ENCODE results near the gene TERT.

TERT gene

DNA sequence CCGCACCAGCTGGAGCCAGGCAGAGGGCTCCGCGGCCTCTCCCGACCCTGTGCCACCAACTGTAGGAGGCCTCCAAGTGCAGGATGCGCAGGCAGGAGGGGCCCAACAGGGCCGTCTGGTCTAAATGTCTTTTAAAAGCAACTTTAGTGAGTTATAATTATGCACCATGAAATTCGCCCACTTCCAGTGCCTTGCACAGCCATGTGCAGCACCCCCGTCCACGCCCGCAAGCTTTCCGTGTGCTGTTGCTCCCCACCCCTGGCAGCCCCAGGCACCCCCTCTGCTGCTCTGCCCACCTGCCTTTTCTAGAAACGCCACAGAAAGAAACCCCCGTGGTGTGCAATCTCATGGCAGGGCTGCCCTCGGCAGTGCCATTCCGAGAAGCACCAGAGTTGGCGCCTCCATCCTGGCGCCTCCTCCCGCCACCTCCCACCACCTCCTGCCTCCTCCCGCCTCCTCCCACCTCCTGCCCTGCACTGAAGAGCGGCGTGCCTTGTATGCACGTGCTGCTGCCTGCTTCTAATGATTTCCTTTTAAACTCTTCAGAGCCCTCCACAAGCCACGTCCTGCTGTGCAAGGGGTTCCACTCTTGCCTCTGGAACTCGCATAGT lies 77.2 kb downstream of the TERT start:
- H3K27me3 ChIP-seq (ENCODE audit: insufficient read depth, low read length, poor library complexity, severe bottlenecking), result no peaks in the 10 kb centered on the region
- no peak overlapping the region for H2AFZ ChIP-seq (ENCODE audit: low read length)
- H3K9ac ChIP-seq (ENCODE audit: low read depth, low read length, poor library complexity, severe bottlenecking), result peak overlapping the region; percentile 61
- no peaks in the 10 kb centered on the region for H3K79me2 ChIP-seq (ENCODE audit: insufficient read depth, low read length)
- no peaks in the 10 kb centered on the region for H3K36me3 ChIP-seq (ENCODE audit: insufficient read depth, low read length)
- peaks cover 16% of the 10 kb centered on the region for H3K4me1 ChIP-seq (ENCODE audit: insufficient read depth, low read length, poor library complexity, severe bottlenecking)
- H3K4me2 ChIP-seq (ENCODE audit: low read depth, low read length, poor library complexity, severe bottlenecking), result peak overlapping the region; percentile 60
- no peaks in the 10 kb centered on the region for H3F3A ChIP-seq (ENCODE audit: low read depth)
- TF ChIP-seq, protein P1, sequence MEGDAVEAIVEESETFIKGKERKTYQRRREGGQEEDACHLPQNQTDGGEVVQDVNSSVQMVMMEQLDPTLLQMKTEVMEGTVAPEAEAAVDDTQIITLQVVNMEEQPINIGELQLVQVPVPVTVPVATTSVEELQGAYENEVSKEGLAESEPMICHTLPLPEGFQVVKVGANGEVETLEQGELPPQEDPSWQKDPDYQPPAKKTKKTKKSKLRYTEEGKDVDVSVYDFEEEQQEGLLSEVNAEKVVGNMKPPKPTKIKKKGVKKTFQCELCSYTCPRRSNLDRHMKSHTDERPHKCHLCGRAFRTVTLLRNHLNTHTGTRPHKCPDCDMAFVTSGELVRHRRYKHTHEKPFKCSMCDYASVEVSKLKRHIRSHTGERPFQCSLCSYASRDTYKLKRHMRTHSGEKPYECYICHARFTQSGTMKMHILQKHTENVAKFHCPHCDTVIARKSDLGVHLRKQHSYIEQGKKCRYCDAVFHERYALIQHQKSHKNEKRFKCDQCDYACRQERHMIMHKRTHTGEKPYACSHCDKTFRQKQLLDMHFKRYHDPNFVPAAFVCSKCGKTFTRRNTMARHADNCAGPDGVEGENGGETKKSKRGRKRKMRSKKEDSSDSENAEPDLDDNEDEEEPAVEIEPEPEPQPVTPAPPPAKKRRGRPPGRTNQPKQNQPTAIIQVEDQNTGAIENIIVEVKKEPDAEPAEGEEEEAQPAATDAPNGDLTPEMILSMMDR (conservative IDR thresholded peaks at IDR 0.05; ENCODE audit: low read length), result peak; percentile 30
- TF ChIP-seq EZH2phosphoT487 (IDR thresholded peaks at IDR 0.05; ENCODE audit: borderline replicate concordance), result no peak
- H3K4me3 ChIP-seq (ENCODE audit: low read length, poor library complexity, severe bottlenecking), result peak overlapping the region; percentile 20
- no peaks in the 10 kb centered on the region for H3K9me3 ChIP-seq (ENCODE audit: insufficient read depth, low read depth, low read length)
- H3K9me2 ChIP-seq (replicated peaks; ENCODE audit: low read depth, low read length), result no peaks in the 10 kb centered on the region
- H4K20me1 ChIP-seq (ENCODE audit: insufficient read depth, low read length, poor library complexity, severe bottlenecking), result no peaks in the 10 kb centered on the region

DNA sequence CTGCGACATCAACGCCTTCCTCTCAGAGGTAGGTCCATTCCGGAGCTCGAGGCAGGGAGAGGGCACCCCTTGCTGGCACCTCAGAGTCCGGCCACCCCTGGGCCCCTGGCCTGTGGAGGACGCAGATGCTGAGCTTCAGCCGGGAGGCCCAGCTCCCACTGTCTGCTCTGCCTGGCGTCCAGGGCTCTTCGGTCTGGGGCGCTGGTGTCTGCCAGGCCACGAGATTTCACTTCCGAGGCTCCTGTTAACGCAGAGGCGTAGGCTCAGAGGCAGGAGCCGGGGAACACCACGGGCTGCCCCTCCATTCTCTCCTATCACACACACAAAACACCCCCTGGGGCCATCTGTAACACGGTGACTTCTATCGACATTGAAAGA lies 78.0 kb downstream of the TERT start:
- no peak overlapping the region for H3K4me3 ChIP-seq (ENCODE audit: low read length, poor library complexity, severe bottlenecking)
- TF ChIP-seq, protein P1 (conservative IDR thresholded peaks at IDR 0.05; ENCODE audit: low read length), result no peak
- no peaks in the 10 kb centered on the region for H3K27me3 ChIP-seq (ENCODE audit: insufficient read depth, low read length, poor library complexity, severe bottlenecking)

DNA sequence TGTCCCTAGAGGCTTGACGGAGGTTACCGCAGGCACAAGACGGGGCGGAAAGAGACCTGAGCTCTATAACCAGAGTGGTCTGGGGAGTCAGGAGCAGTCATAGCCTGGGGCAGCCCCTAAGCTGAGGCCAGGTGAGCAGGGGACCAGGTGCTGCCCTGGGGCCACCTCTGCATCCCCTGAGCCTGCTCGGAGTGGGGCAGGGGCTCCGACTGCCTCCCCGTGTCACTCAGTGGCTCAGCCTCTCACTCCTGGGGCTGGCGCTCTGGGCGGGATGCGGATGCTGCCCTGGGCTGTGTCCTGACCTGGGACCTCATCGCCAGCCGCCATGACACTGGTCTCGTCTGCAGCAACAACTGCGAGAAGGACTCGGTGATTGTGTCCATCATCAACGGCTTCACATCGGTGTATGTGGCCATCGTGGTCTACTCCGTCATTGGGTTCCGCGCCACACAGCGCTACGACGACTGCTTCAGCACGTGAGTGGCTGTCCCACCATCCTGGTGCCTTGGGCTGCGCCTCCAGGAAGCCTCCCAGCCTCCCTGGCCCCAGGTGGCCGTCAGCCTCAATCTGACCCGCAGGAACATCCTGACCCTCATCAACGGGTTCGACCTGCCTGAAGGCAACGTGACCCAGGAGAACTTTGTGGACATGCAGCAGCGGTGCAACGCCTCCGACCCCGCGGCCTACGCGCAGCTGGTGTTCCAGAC lies 78.5 kb downstream of the TERT start:
- no peaks in the 10 kb centered on the region for H3K79me2 ChIP-seq (ENCODE audit: insufficient read depth, low read length)
- H3K9ac ChIP-seq (ENCODE audit: low read depth, low read length, poor library complexity, severe bottlenecking), result no peak overlapping the region
- H3K9me3 ChIP-seq (ENCODE audit: insufficient read depth, low read depth, low read length), result no peaks in the 10 kb centered on the region
- peaks cover 16% of the 10 kb centered on the region for H3K4me1 ChIP-seq (ENCODE audit: insufficient read depth, low read length, poor library complexity, severe bottlenecking)
- no peaks in the 10 kb centered on the region for H3K9me2 ChIP-seq (replicated peaks; ENCODE audit: low read depth, low read length)
- no peaks in the 10 kb centered on the region for H3K27me3 ChIP-seq (ENCODE audit: insufficient read depth, low read length, poor library complexity, severe bottlenecking)
- H3K36me3 ChIP-seq (ENCODE audit: insufficient read depth, low read length), result no peaks in the 10 kb centered on the region
- H3F3A ChIP-seq (ENCODE audit: low read depth), result no peaks in the 10 kb centered on the region
- no peak overlapping the region for H3K4me3 ChIP-seq (ENCODE audit: low read length, poor library complexity, severe bottlenecking)
- no peak overlapping the region for H3K4me2 ChIP-seq (ENCODE audit: low read depth, low read length, poor library complexity, severe bottlenecking)
- TF ChIP-seq EZH2phosphoT487 (IDR thresholded peaks at IDR 0.05; ENCODE audit: borderline replicate concordance), result no peak
- TF ChIP-seq, protein P1 (conservative IDR thresholded peaks at IDR 0.05; ENCODE audit: low read length), result no peak
- H2AFZ ChIP-seq (ENCODE audit: low read length), result no peak overlapping the region
- H4K20me1 ChIP-seq (ENCODE audit: insufficient read depth, low read length, poor library complexity, severe bottlenecking), result no peaks in the 10 kb centered on the region

More for the DNA sequence above, 78.0 kb downstream of the TERT start:
- Histone ChIP-seq H3K4me1 (ENCODE audit: insufficient read depth, low read length, poor library complexity, severe bottlenecking) (peaks cover 16% of the 10 kb centered on the region), H3K4me2 (ENCODE audit: low read depth, low read length, poor library complexity, severe bottlenecking) (no peak overlapping the region), H3K36me3 (ENCODE audit: insufficient read depth, low read length) (no peaks in the 10 kb centered on the region), H3K9ac (ENCODE audit: low read depth, low read length, poor library complexity, severe bottlenecking) (no peak overlapping the region), H3K79me2 (ENCODE audit: insufficient read depth, low read length) (no peaks in the 10 kb centered on the region), H2AFZ (ENCODE audit: low read length) (no peak overlapping the region), H3F3A (ENCODE audit: low read depth) (no peaks in the 10 kb centered on the region), H4K20me1 (ENCODE audit: insufficient read depth, low read length, poor library complexity, severe bottlenecking) (no peaks in the 10 kb centered on the region), H3K9me3 (ENCODE audit: insufficient read depth, low read depth, low read length) (no peaks in the 10 kb centered on the region), H3K9me2 (replicated peaks; ENCODE audit: low read depth, low read length) (no peaks in the 10 kb centered on the region)
